ENCODE measurements around the gene TLL2.

DNA sequence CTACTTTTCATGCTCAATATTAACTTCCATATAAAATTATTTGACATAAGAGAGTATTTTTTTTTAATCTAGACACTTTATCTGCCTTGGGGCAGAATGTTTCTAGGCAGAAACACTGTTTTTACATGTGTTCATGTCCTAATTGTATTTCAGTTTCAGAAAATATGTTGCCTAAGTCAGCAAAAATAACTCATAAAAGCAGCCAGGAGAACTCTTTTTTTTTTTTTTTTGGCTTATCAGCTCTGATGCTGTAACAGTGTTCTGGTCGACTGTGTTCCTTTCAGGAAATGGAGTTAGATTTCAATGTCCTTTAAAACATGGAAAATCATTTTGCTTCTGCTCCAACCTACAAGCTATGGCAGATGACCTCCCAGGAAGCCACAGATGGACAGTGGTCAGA, 91.7 kb downstream of the TLL2 start:
- TF ChIP-seq CTCF (IDR thresholded peaks at IDR 0.05) (no peak), POLR2A (IDR thresholded peaks at IDR 0.05) (no peak)
